Measurements from ENCODE around the gene IP6K3.

IP6K3 gene

GRCh38 chr6:33675968-33676367 lies 70.7 kb downstream of the IP6K3 start:
- Histone ChIP-seq H3K9ac (ENCODE audit: low read length) (no peak overlapping the region), H3K4me3 (ENCODE audit: low read length) (no peak overlapping the region), H3K27me3 (ENCODE audit: control insufficient read depth, insufficient read depth, low read length) (no peaks in the 10 kb centered on the region), H3K9me3 (ENCODE audit: control insufficient read depth, low read length) (no peaks in the 10 kb centered on the region), H3K36me3 (ENCODE audit: control insufficient read depth, insufficient read depth, low read length) (peaks cover 42% of the 10 kb centered on the region), H3K4me1 (ENCODE audit: control insufficient read depth, insufficient read depth, low read length) (peaks cover 8% of the 10 kb centered on the region)

- Histone ChIP-seq H3K4me1 (ENCODE audit: control insufficient read depth, insufficient read depth, low read length) (peaks cover 11% of the 10 kb centered on the region), H3K9ac (ENCODE audit: low read length) (no peak overlapping the region), H3K4me3 (ENCODE audit: low read length) (no peak overlapping the region), H3K36me3 (ENCODE audit: control insufficient read depth, insufficient read depth, low read length) (peaks cover 38% of the 10 kb centered on the region), H3K27me3 (ENCODE audit: control insufficient read depth, insufficient read depth, low read length) (no peaks in the 10 kb centered on the region), H3K9me3 (ENCODE audit: control insufficient read depth, low read length) (no peaks in the 10 kb centered on the region)
Measured at GRCh38 chr6:33673851-33674250, 72.9 kb downstream of the IP6K3 start.

- Histone ChIP-seq H3K4me1 (ENCODE audit: control insufficient read depth, insufficient read depth, low read length) (peaks cover 18% of the 10 kb centered on the region), H3K36me3 (ENCODE audit: control insufficient read depth, insufficient read depth, low read length) (peaks cover 34% of the 10 kb centered on the region), H3K27me3 (ENCODE audit: control insufficient read depth, insufficient read depth, low read length) (no peaks in the 10 kb centered on the region), H3K4me3 (ENCODE audit: low read length) (no peak overlapping the region), H3K9ac (ENCODE audit: low read length) (peak overlapping the region; percentile 23), H3K9me3 (ENCODE audit: control insufficient read depth, low read length) (no peaks in the 10 kb centered on the region)
Measured at GRCh38 chr6:33672808-33673207, 73.9 kb downstream of the IP6K3 start.

- Histone ChIP-seq H3K4me1 (ENCODE audit: control insufficient read depth, insufficient read depth, low read length) (peaks cover 18% of the 10 kb centered on the region), H3K9me3 (ENCODE audit: control insufficient read depth, low read length) (no peaks in the 10 kb centered on the region), H3K9ac (ENCODE audit: low read length) (no peak overlapping the region), H3K4me3 (ENCODE audit: low read length) (no peak overlapping the region), H3K36me3 (ENCODE audit: control insufficient read depth, insufficient read depth, low read length) (peaks cover 34% of the 10 kb centered on the region), H3K27me3 (ENCODE audit: control insufficient read depth, insufficient read depth, low read length) (no peaks in the 10 kb centered on the region)
Measured at GRCh38 chr6:33671744-33672072, 75.0 kb downstream of the IP6K3 start.

All from mucosa of stomach (tissue), 1 donor.